WERI-Rb-1 (cell line): ENCODE results near the gene CTDSPL.

Source experiments
- DNase-seq: peaks from one replicate; pipeline ENCODE4 v3.0.0-alpha.2; 2020
- H3K27ac ChIP-seq: fragments of 250-450 bp; sonication (Bioruptor Pico); 2 replicates; pipeline ENCODE4 v1.5.1; 2020; ENCODE audit warnings: mild to moderate bottlenecking, moderate library complexity
- H3K27me3 ChIP-seq: fragments of 250-450 bp; sonication (Bioruptor Pico); 2 replicates; pipeline ENCODE4 v1.5.1; 2021; ENCODE audit warnings: mild to moderate bottlenecking, low read depth, moderate library complexity; ENCODE audit not compliant: insufficient read depth, severe bottlenecking
- H3K36me3 ChIP-seq: fragments of 250-450 bp; sonication (Bioruptor Pico); 2 replicates; pipeline ENCODE4 v1.5.1; 2020; ENCODE audit warnings: mild to moderate bottlenecking, moderate library complexity
- H3K4me3 ChIP-seq: 2 replicates; pipeline ENCODE4 v1.5.1; 2011; ENCODE audit warnings: low read depth, mild to moderate bottlenecking, control low read depth, low read length
- H3K9me3 ChIP-seq: fragments of 250-450 bp; sonication (Bioruptor Pico); 2 replicates; pipeline ENCODE4 v1.5.1; 2021; ENCODE audit warnings: mild to moderate bottlenecking, moderate library complexity; ENCODE audit not compliant: severe bottlenecking
- TF ChIP-seq, protein P1 (sequence below): IDR thresholded peaks from 2 replicates; pipeline ENCODE4 v1.5.1; 2011; ENCODE audit warnings: low read depth, mild to moderate bottlenecking, control low read depth, inconsistent platforms, low read length

CTDSPL gene

DNA sequence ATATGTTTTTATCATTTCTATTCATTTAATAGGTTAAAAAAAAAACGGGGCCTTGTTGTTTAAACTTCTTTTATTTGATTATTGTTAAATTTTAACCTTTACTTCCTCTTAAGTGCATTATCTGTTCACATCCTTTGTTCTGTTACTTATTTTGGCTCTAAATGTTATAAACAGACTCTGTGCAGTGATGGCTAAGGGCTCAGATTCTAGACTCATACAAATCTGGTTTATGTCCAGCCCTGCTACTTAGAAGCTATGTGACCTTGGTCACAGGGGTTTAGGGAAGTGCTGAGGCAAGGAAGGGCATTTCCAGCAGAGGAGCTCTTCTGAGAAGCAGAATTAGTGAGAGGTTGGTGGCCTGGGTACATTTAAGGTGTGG is 73.6 kb downstream of the CTDSPL start:
- Histone ChIP-seq H3K36me3 (no peaks in the 10 kb centered on the region; the same call in 1 of the 2 replicates), H3K27ac (no peak overlapping the region), H3K27me3 (no peaks in the 10 kb centered on the region), H3K9me3 (peaks cover 2% of the 10 kb centered on the region), H3K4me3 (no peak overlapping the region)
- TF ChIP-seq, protein P1, sequence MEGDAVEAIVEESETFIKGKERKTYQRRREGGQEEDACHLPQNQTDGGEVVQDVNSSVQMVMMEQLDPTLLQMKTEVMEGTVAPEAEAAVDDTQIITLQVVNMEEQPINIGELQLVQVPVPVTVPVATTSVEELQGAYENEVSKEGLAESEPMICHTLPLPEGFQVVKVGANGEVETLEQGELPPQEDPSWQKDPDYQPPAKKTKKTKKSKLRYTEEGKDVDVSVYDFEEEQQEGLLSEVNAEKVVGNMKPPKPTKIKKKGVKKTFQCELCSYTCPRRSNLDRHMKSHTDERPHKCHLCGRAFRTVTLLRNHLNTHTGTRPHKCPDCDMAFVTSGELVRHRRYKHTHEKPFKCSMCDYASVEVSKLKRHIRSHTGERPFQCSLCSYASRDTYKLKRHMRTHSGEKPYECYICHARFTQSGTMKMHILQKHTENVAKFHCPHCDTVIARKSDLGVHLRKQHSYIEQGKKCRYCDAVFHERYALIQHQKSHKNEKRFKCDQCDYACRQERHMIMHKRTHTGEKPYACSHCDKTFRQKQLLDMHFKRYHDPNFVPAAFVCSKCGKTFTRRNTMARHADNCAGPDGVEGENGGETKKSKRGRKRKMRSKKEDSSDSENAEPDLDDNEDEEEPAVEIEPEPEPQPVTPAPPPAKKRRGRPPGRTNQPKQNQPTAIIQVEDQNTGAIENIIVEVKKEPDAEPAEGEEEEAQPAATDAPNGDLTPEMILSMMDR: no peak
- no peak for DNase-seq

- H3K27ac ChIP-seq: no peak overlapping the region
- no peaks in the 10 kb centered on the region for H3K27me3 ChIP-seq
- H3K4me3 ChIP-seq: no peak overlapping the region
- no peaks in the 10 kb centered on the region; the same call in 1 of the 2 replicates for H3K36me3 ChIP-seq
- TF ChIP-seq, protein P1: no peak
- H3K9me3 ChIP-seq: peaks cover 2% of the 10 kb centered on the region
- no peak for DNase-seq
Measured at GRCh38 chr3:37935756-37936666, 74.3 kb downstream of the CTDSPL start.

DNA sequence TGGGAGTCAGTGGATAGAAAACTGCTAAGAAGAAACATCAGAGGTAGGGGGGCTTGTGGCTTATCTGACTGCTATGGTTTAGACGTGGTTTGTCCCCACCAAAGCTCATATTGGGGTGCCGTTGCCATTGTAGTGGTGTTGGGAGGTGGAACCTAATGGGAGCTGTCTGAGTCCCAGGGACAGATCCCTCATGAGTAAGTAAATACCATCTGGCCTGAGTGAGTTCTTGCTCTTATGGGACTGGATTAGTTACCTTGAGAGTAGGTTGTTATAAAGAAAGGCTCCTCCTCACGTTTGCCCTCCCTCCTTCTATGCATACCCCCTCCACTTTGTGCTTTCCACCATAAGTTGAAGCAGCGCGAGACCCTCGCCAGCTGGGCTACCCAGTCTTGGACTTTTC is 75.5 kb downstream of the CTDSPL start:
- DNase-seq: no peak
- peaks cover 2% of the 10 kb centered on the region for H3K9me3 ChIP-seq
- peak overlapping the region; percentile 23; the same call in 1 of the 2 replicates for H3K27ac ChIP-seq
- no peaks in the 10 kb centered on the region; the same call in 1 of the 2 replicates for H3K36me3 ChIP-seq
- H3K4me3 ChIP-seq: no peak overlapping the region
- no peaks in the 10 kb centered on the region for H3K27me3 ChIP-seq
- TF ChIP-seq, protein P1: no peak

DNA sequence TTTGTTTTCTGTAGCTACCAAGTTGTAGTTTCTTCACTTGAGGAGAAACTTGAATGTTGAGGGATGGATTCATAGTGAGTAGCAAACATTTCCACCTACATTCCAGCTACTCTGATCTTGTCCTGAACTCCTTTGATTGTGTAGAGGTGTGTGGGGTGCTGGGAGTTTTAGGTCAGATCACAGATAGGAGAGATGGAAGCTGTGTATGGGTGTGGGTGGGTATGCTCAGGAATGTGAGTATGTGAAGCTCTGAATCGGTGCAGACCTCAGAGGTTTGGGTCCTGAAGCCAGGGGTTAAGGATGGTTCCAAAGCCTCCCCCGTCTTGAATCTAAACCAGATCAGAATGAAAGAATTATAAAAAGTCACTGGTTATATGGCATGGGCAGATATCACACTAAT is 76.3 kb downstream of the CTDSPL start:
- no peak for DNase-seq
- TF ChIP-seq, protein P1: no peak
- Histone ChIP-seq H3K27ac (peak overlapping the region; percentile 23; the same call in 1 of the 2 replicates), H3K36me3 (no peaks in the 10 kb centered on the region; the same call in 1 of the 2 replicates), H3K27me3 (no peaks in the 10 kb centered on the region), H3K9me3 (peaks cover 2% of the 10 kb centered on the region), H3K4me3 (no peak overlapping the region)

DNA sequence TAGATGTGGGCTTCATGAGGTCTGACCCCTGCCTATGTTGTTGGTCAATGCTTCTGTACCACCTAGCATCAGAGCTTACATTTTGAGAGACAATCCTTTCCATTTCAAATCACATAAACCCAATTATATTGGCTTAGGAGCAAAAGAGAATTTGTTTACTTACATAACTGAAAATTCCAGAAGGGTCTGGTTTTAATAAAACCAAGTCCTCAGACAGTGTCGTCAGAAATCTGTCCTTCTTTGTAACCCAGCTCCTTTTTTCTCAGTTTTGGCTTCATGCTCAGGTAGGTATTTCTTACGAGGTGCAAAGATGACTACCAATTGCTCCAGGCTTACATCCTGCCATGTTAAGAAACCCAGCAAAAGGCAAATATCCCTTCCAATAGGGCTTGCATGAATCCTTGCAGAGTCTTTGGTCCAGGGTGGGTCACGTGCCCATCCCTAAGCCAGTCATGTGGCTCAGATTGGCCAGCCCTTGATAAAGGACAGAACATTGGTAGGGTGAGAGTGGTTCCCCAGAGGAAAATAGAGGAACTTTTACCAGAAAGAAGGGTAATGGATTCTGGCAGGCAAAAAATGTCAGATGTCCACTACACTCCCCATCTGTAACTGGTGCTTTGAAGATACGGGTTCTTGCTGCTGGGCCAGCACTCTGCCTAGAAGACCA is 78.7 kb downstream of the CTDSPL start:
- TF ChIP-seq, protein P1: no peak
- DNase-seq: no peak
- no peaks in the 10 kb centered on the region; the same call in 1 of the 2 replicates for H3K36me3 ChIP-seq
- H3K9me3 ChIP-seq: no peaks in the 10 kb centered on the region
- no peak overlapping the region for H3K4me3 ChIP-seq
- no peaks in the 10 kb centered on the region for H3K27me3 ChIP-seq
- H3K27ac ChIP-seq: no peak overlapping the region
